Fibroblast of mammary gland (primary cell): ENCODE measurements around the gene FAM13C.

Source experiments
- DNase-seq: peaks from one replicate; pipeline ENCODE4 v3.0.0-alpha.2; 2010; ENCODE audit warnings: low read depth
- H3K4me3 ChIP-seq: 2 replicates; pipeline ENCODE4 v1.5.1; 2011; ENCODE audit warnings: low read depth, mild to moderate bottlenecking, low read length, moderate library complexity; ENCODE audit not compliant: control insufficient read depth
- TF ChIP-seq, protein P1 (sequence below): conservative IDR thresholded peaks from 2 replicates; pipeline ENCODE4 v1.5.1; 2011; ENCODE audit warnings: low read depth, low read length, inconsistent platforms; ENCODE audit not compliant: control insufficient read depth, insufficient read depth

FAM13C gene

DNA sequence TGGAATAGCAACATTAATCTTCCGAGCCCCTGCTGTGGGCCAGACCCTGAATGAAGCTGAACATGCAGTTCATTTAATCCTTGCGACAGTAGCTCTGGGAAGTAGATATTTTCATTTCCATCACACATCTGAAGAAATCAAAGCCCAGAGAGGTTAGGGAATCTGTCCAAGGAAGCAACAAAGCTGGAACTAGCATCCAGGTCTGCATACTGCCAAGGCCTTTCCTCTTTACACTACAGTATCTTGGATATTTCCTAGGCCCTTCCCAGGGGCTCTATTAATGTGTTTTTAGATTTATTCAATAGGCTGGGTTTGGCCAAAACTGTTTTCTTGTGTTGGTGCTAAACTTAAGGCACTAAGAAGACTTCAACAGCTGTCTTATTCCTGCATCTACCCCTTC lies 48.1 kb downstream of the FAM13C start:
- H3K4me3 ChIP-seq: no peak overlapping the region
- TF ChIP-seq, protein P1, sequence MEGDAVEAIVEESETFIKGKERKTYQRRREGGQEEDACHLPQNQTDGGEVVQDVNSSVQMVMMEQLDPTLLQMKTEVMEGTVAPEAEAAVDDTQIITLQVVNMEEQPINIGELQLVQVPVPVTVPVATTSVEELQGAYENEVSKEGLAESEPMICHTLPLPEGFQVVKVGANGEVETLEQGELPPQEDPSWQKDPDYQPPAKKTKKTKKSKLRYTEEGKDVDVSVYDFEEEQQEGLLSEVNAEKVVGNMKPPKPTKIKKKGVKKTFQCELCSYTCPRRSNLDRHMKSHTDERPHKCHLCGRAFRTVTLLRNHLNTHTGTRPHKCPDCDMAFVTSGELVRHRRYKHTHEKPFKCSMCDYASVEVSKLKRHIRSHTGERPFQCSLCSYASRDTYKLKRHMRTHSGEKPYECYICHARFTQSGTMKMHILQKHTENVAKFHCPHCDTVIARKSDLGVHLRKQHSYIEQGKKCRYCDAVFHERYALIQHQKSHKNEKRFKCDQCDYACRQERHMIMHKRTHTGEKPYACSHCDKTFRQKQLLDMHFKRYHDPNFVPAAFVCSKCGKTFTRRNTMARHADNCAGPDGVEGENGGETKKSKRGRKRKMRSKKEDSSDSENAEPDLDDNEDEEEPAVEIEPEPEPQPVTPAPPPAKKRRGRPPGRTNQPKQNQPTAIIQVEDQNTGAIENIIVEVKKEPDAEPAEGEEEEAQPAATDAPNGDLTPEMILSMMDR: no peak
- DNase-seq: no peak

DNA sequence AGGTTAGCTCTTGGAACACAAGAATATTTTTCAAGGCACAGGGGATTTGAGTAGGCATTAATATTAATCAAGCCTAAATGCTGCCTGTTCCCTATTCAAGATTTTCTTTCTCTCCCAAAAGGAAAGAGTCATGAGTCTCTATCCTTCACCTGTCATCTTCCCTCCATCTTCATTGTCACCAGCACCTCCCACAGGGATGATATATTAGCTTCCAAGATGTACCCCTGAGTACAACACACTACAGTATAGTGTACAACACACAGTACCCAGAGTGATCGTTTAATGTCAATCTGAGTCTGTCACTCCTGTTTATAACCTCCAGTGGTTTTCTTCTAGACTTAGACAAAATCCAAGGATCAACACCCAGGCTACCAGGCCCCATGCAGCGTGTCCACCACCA lies 50.1 kb downstream of the FAM13C start:
- no peak overlapping the region for H3K4me3 ChIP-seq
- TF ChIP-seq, protein P1: no peak
- DNase-seq: no peak

DNA sequence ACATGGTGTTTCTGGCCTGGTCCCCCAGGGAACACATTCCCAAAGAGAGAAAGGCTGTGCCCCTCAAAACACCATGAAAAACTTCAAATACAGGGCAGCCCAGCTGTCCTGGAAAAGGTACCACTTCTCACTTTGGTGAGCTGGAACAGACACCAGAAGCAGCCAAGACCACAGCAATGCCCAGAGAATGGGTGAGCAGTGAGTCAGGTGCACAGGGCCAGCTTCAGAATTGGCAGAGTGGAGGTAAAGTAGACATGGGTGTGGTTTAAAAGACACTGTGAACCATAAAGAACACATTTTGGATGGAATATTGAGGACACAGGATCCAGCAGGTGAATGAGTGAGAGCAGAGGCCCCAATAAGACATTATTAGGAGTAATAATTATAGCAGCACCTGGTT lies 51.3 kb downstream of the FAM13C start:
- no peak overlapping the region for H3K4me3 ChIP-seq
- DNase-seq: no peak
- TF ChIP-seq, protein P1: no peak

DNA sequence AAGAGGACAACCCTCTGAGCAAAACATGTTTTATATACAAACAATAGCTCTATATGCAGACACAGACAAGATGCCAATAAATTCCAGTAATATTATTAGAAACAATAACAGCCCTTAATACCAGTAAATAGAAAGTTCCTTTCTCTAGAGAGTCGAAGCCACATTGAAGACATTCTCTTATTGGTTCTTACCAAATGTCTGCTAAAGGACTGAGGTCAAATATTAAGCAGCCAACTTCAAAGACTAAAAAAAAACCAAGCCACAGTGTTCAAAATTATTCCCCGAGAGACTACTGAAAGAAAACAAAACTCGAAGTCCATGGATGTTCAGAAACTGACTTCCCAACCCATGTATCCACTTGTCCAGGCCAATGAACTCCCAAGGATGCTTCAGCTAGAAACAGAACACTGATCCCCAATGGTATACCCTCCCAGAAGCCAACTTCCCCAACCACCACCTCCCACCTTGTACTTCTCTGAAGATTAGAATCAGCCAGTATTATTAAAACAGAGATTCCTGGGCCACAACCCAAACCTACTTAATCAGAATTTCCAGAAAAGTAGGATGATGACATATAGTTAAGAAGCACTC lies 51.9 kb downstream of the FAM13C start:
- no peak overlapping the region for H3K4me3 ChIP-seq
- TF ChIP-seq, protein P1: no peak
- DNase-seq: no peak

DNA sequence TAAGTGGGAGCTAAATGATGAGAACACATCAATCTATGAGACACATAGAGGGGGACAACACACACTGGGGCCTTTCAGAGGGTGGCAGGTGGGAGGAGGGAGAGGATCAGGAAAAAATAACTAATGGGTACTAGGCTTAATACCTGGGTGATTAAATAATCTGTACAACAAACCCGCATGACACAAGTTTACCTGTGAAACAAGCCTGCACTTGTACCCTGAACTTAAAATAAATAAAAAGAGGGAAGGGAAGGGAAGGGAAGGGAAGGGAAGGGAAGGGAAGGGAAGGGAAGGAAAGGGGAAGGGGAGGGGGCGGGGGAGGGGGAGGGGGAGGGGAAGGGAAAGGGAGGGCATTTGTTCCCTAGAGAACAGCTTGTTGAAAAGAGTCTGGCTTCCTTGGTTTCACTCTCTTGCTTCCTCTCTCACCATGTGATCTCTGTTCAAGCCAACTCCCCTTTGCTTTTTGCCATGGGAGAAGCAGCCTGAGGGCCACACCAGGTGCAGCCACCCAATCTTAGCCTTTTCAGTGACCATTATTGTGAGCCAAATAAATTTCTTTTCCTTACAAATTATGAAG lies 57.7 kb downstream of the FAM13C start:
- no peak for DNase-seq
- H3K4me3 ChIP-seq: no peak overlapping the region
- TF ChIP-seq, protein P1: no peak

DNA sequence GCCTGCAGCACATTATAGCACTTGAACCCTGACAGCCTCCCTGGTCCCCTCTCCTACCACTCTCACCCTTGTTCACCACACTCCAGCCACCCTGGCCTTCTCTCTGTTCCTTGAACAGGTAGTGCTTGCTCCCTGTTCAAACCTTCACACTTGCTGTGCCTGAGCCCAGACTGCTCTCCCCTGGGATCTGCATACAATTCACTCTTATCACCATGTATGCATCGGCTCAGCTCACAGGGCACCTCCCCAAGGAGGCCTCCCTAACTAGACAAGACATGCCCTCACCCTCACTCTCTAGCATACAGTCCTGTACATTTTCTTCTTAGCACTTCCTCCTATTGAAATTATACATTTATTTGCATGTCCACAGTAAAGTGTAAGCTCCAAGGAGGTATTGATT lies 59.3 kb downstream of the FAM13C start:
- DNase-seq: no peak
- TF ChIP-seq, protein P1: no peak
- no peak overlapping the region for H3K4me3 ChIP-seq
